ENCODE measurements around the gene AMD1. TPM values are rescaled to one million over a fixed set of nuclear protein-coding genes. Genes with fewer than 3 reads are reported as not detected.

AMD1 gene
- 57.6 and 170 TPM in 2 replicates for total RNA-seq (2011; cell fraction: chromatin; rRNA removed; ENCODE audit: low replicate concordance)
- total RNA-seq (2011; cell fraction: nucleolus; rRNA removed), result 35.2 and 38.2 TPM in 2 replicates
- total RNA-seq (2011; cell fraction: nucleoplasm; rRNA removed), result 79.6 and 136 TPM in 2 replicates
- total RNA-seq (2014; rRNA removed), result 69.7 and 69.8 TPM in 2 replicates
- total RNA-seq (2014; rRNA removed; fragmentation: Illumina TruSeq; extraction: Trizol), result 151 and 159 TPM in 2 replicates
- total RNA-seq (2015; rRNA removed; fragmentation: Illumina TruSeq; extraction: Trizol), result 131 and 142 TPM in 2 replicates
- total RNA-seq (2021), result 84.1 and 89.4 TPM in 2 replicates
- 60.6 and 88.0 TPM in 2 replicates for polyA plus RNA-seq (2011; rRNA removed)
- 15.3 and 33.6 TPM in 2 replicates for polyA plus RNA-seq (2011; cell fraction: cytosol; rRNA removed)
- polyA plus RNA-seq (2011; cell fraction: nucleus; rRNA removed), result 26.7 and 40.6 TPM in 2 replicates
- 43.8 and 61.9 TPM in 2 replicates for polyA plus RNA-seq (2012)
- polyA plus RNA-seq (2014; fragmentation: Illumina TruSeq; extraction: Trizol), result 91.7 and 109 TPM in 2 replicates
- polyA plus RNA-seq (2014; fragmentation: Nextera tagmentation; extraction: Ambion mirVana), result 10 to 100 TPM; 82.1 to 85.6 TPM
- 57.4 and 60.0 TPM in 2 replicates for polyA plus RNA-seq (2014; rRNA removed)
- 135 and 160 TPM in 2 replicates for polyA minus RNA-seq (2011; rRNA and poly(A)+ RNA removed)
- polyA minus RNA-seq (2011; cell fraction: cytosol; rRNA and poly(A)+ RNA removed), result 38.9 and 71.3 TPM in 2 replicates
- 38.1 and 58.3 TPM in 2 replicates for polyA minus RNA-seq (2011; cell fraction: nucleus; rRNA and poly(A)+ RNA removed)
- percentile 99 among the genes with signal in this experiment for Bru-seq, nascent RNA
- BruChase-seq, experiment 1, labeled RNA remaining after a 2-hour chase, result percentile 99 among the genes with signal in this experiment
- percentile 99 among the genes with signal in this experiment for BruChase-seq, experiment 2, labeled RNA remaining after a 6-hour chase
- long read RNA-seq, experiment 1, full-length matches to known transcripts, result 406 of 458 reads
- long read RNA-seq, experiment 1, partial matches to known transcripts, result 11 of 458 reads
- long read RNA-seq, experiment 1, other reads (novel, unspliced or antisense), result 41 of 458 reads
- long read RNA-seq, experiment 2, full-length matches to known transcripts, result 19 of 92 reads
- long read RNA-seq, experiment 2, partial matches to known transcripts, result 11 of 92 reads
- long read RNA-seq, experiment 2, other reads (novel, unspliced or antisense), result 62 of 92 reads
- long read RNA-seq, experiment 3, transcript AMD1-204 (9 exons, 3,438 nt), result major isoform, 87 of 107 reads
- long read RNA-seq, experiment 3, partial matches to known transcripts, result 11 of 107 reads
- long read RNA-seq, experiment 3, other reads (novel, unspliced or antisense), result 6 of 107 reads

GRCh38 chr6:110873981-110874879 lies at the start of gene AMD1:
TSS of gene AMD1 (plus strand) at chr6:110874785. CDS start at chr6:110875106, 321 bp downstream.
- TSS peak; percentile 93 for BruUV-seq (replicated peaks)
- Histone ChIP-seq H3K9ac (ENCODE audit: insufficient read depth in 1 of 2, low read depth in 2 of 2, low read length in 2 of 2) (peak within 1 kb of the TSS; percentile 92 to 99), H2AFZ (ENCODE audit: low read depth, low read length) (peak within 1 kb of the TSS; percentile 84), H3K27me3 (ENCODE audit: control insufficient read depth in 2 of 2, insufficient read depth in 2 of 2, low read length in 2 of 2) (no peaks in the 10 kb centered on the region), H3K9me3 (replicated peaks; ENCODE audit: control insufficient read depth, insufficient read depth, low read depth, low read length) (no peaks in the 10 kb centered on the region), H3K4me1 (replicated peaks in 1 of 2; ENCODE audit: control insufficient read depth in 2 of 2, insufficient read depth in 2 of 2, low read length in 2 of 2) (peaks cover 15 to 18% of the 10 kb centered on the region in 2 experiments; a peak in 4 of 5 replicates), H3K9me1 (ENCODE audit: control insufficient read depth, insufficient read depth, low read length) (no peaks in the 10 kb centered on the region), H4K20me1 (replicated peaks; ENCODE audit: control insufficient read depth, insufficient read depth, low read length) (peaks cover 34% of the 10 kb centered on the region), H3K4me3 (peak within 1 kb of the TSS; percentile 84), H3K79me2 (ENCODE audit: control insufficient read depth, insufficient read depth, low read length) (peaks cover 61% of the 10 kb centered on the region), H3K4me2 (ENCODE audit: insufficient read depth, low read length) (peak within 1 kb of the TSS; percentile 90), H3K36me3 (ENCODE audit: control insufficient read depth, insufficient read depth, low read length) (peaks cover 13% of the 10 kb centered on the region; the same call in 2 of the 3 replicates), H3K27ac (ENCODE audit: extremely low read depth, low read depth, low read length) (peak within 1 kb of the TSS; percentile 90)
- peak; percentile 90 to 98 (median 94) for DNase-seq (ENCODE audit: extremely low read depth in 1 of 4, low spot score in 3 of 4)
- peak; percentile 90 for FAIRE-seq
- in situ Hi-C loops (cut with MboI) (no loop called here), intact Hi-C loops (cut with micrococcal nuclease) (loop anchor here (1.0 kb wide), 1 partner anchor 59 kb away; the partner anchor contains the start of gene CDK19)
- POLR2A ChIA-PET, result interaction anchor here (0.5 to 7.2 kb wide), 62 partner anchors 8 to 732 kb away, joined by 3 to 125 read pairs (median 4); partner anchors contain the start of genes CDK19, GTF3C6, RPF2 and TRAF3IP2
- CTCF ChIA-PET (ENCODE audit: low intra/inter-chr PET ratio), result no interaction called here
- WGBS (ENCODE audit: insufficient coverage, low coverage, missing lambda C conversion rate), result under 1% methylated on average over 56 of the region's 59 CpGs
- ATAC-seq, result peak; percentile 82
- TF ChIP-seq ZNF165 (CRISPR knock-in tag; IDR thresholded peaks at IDR 0.05; ENCODE audit: borderline replicate concordance) (no peak), HEY1 (CRISPR knock-in tag; IDR thresholded peaks at IDR 0.05; ENCODE audit: borderline replicate concordance) (no peak), JUND (IDR thresholded peaks at IDR 0.05; ENCODE audit: borderline replicate concordance, low read depth, low read length) (peak; percentile 70), JUND (tag; IDR thresholded peaks at IDR 0.05; ENCODE audit: borderline replicate concordance, low read depth, low read length) (no peak; the same call in 2 of the 3 replicates), PHF21A (IDR thresholded peaks at IDR 0.05; ENCODE audit: borderline replicate concordance, low read depth) (no peak), PHB (CRISPR knock-in tag; IDR thresholded peaks at IDR 0.05) (no peak), CHCHD3 (CRISPR knock-in tag; IDR thresholded peaks at IDR 0.05) (peak; percentile 86; the same call in 1 of the 2 replicates), DACH1 (IDR thresholded peaks at IDR 0.05; ENCODE audit: partially characterized antibody) (no peak), SREBF1 (IDR thresholded peaks at IDR 0.05; ENCODE audit: borderline replicate concordance, low read depth, low read length) (no peak), SRSF3 (IDR thresholded peaks at IDR 0.05; ENCODE audit: insufficient read depth, low read length) (no peak), ZNF445 (CRISPR knock-in tag; IDR thresholded peaks at IDR 0.05; ENCODE audit: low read depth) (no peak), XRCC5 (IDR thresholded peaks at IDR 0.05; ENCODE audit: low read depth, low read length) (no peak), NFE2 (IDR thresholded peaks at IDR 0.05; ENCODE audit: low read depth) (no peak; the same call in 1 of the 2 replicates), E2F3 (CRISPR knock-in tag; IDR thresholded peaks at IDR 0.05) (peak; percentile 30; the same call in 1 of the 2 replicates), NFE2L1 (tag; IDR thresholded peaks at IDR 0.05; ENCODE audit: borderline replicate concordance, low read depth) (no peak)
